Measurements from ENCODE around the gene JAG2.

The JAG2 gene

GRCh38 chr14:105150368-105151083 lies 18.1 kb downstream of the JAG2 start:
- no peak for DNase-seq (ENCODE audit: low spot score)

- DNase-seq (ENCODE audit: low spot score): no peak
These were observed 18.6 kb downstream of the JAG2 start for GRCh38 chr14:105150026-105150367.

- no peak for DNase-seq (ENCODE audit: low spot score)
These were observed 19.3 kb downstream of the JAG2 start for GRCh38 chr14:105149146-105149781.

GRCh38 chr14:105148604-105149145 lies 19.9 kb downstream of the JAG2 start:
- DNase-seq (ENCODE audit: low spot score): no peak

- no peak for DNase-seq (ENCODE audit: low spot score)
These were observed 20.6 kb downstream of the JAG2 start for GRCh38 chr14:105147671-105148603.

GRCh38 chr14:105146976-105147635 lies 21.5 kb downstream of the JAG2 start:
- DNase-seq (ENCODE audit: low spot score): no peak

- no peak for DNase-seq (ENCODE audit: low spot score)
These were observed 22.2 kb downstream of the JAG2 start for GRCh38 chr14:105146181-105146975.

- no peak for DNase-seq (ENCODE audit: low spot score)
These were observed 23.0 kb downstream of the JAG2 start for GRCh38 chr14:105145381-105146180.

- no peak for DNase-seq (ENCODE audit: low spot score)
These were observed 23.8 kb downstream of the JAG2 start for GRCh38 chr14:105144666-105145380.

GRCh38 chr14:105144026-105144665 lies 24.4 kb downstream of the JAG2 start:
- no peak for DNase-seq (ENCODE audit: low spot score)

- no peak for DNase-seq (ENCODE audit: low spot score)
These were observed 25.0 kb downstream of the JAG2 start for GRCh38 chr14:105143451-105144025.

GRCh38 chr14:105142651-105143450 lies 25.7 kb downstream of the JAG2 start:
- DNase-seq (ENCODE audit: low spot score): no peak

GRCh38 chr14:105141486-105142281 lies 26.9 kb downstream of the JAG2 start:
- DNase-seq (ENCODE audit: low spot score): no peak

- no peak for DNase-seq (ENCODE audit: low spot score)
These were observed 27.6 kb downstream of the JAG2 start for GRCh38 chr14:105141026-105141425.

GRCh38 chr14:105140581-105140980 lies 28.0 kb downstream of the JAG2 start:
- no peak for DNase-seq (ENCODE audit: low spot score)

GRCh38 chr14:105139831-105140239 lies 28.7 kb downstream of the JAG2 start:
- DNase-seq (ENCODE audit: low spot score): no peak

- DNase-seq (ENCODE audit: low spot score): no peak
These were observed 29.3 kb downstream of the JAG2 start for GRCh38 chr14:105139212-105139825.
